Panc1 (cell line): ENCODE measurements around the gene SLC2A5. TPM values are rescaled to one million over a fixed set of nuclear protein-coding genes. Genes with fewer than 3 reads are reported as not detected.

ENCODE experiments used
- ATAC-seq: fragments of 200-7000 bp; cut with Tn5 transposase; 2 replicates; pipeline ENCODE4 v1.9.1; 2020; ENCODE audit warnings: mild to moderate bottlenecking, moderate library complexity
- BruUV-seq: library from RNA; stranded (reverse); fragments of 400-500 nt; replicated peaks from 2 replicates; lab custom pipeline; 2021; lab: Mats Ljungman, UMichigan
- CTCF ChIA-PET: fragments of 300-600 bp; sonication (Branson Sonifier 250); formaldehyde crosslinking; loops from one replicate; lab custom pipeline; 2022; ENCODE audit warnings: antibody characterized with exemption; lab: Charles Lee
- POLR2A ChIA-PET: fragments of 300-600 bp; sonication (Branson Sonifier 250); formaldehyde crosslinking; loops from one replicate; lab custom pipeline; 2022; ENCODE audit warnings: antibody characterized with exemption; lab: Charles Lee
- DNase-seq: peaks from one replicate; pipeline ENCODE4 v3.0.0-alpha.2; 2010; ENCODE audit warnings: low read depth, low spot score
- H3K27ac ChIP-seq: 2 replicates; pipeline ENCODE4 v1.5.1; 2011; ENCODE audit warnings: mild to moderate bottlenecking, low read length, inconsistent platforms
- H3K27me3 ChIP-seq: fragments of 200-500 bp; sonication (Bioruptor generic); 2 replicates; pipeline ENCODE4 v1.6.0; 2014; ENCODE audit warnings: low read length, inconsistent platforms; ENCODE audit not compliant: control insufficient read depth, insufficient read depth
- H3K36me3 ChIP-seq: fragments of 200-500 bp; sonication (Bioruptor generic); 2 replicates; pipeline ENCODE4 v1.5.1; 2014; ENCODE audit warnings: inconsistent platforms, mild to moderate bottlenecking, low read length, moderate library complexity; ENCODE audit not compliant: control insufficient read depth, insufficient read depth
- H3K4me1 ChIP-seq: 2 replicates; pipeline ENCODE4 v1.5.1; 2011; ENCODE audit warnings: inconsistent platforms, mild to moderate bottlenecking, low read length, moderate library complexity; ENCODE audit not compliant: control insufficient read depth, insufficient read depth
- H3K4me3 ChIP-seq, 2 experiments: 2 replicates each; pipeline ENCODE4 v1.5.1; 2011 to 2012; ENCODE audit warnings: low read depth in 2 of 2, low read length in 2 of 2, mild to moderate bottlenecking in 2 of 2, inconsistent platforms in 1 of 2, moderate library complexity in 1 of 2
- H3K9me3 ChIP-seq: fragments of 200-500 bp; sonication (Bioruptor generic); 2 replicates; pipeline ENCODE4 v1.5.1; 2014; ENCODE audit warnings: low read depth, mild to moderate bottlenecking, inconsistent platforms, low read length, moderate library complexity; ENCODE audit not compliant: control insufficient read depth, insufficient read depth
- CTCF ChIP-seq: fragments of 450-650 bp; IDR thresholded peaks from 2 replicates; pipeline ENCODE4 v1.5.1; 2017; ENCODE audit warnings: mild to moderate bottlenecking
- POLR2AphosphoS5 ChIP-seq: IDR thresholded peaks from 2 replicates; pipeline ENCODE4 v1.6.1; 2012; ENCODE audit warnings: mild to moderate bottlenecking, low read depth, low read length, moderate library complexity
- SIN3A ChIP-seq: IDR thresholded peaks from 2 replicates; pipeline ENCODE4 v1.6.1; 2012; ENCODE audit warnings: low read depth, mild to moderate bottlenecking, low read length, moderate library complexity, borderline replicate concordance; ENCODE audit not compliant: insufficient read depth
- TCF7L2 ChIP-seq: IDR thresholded peaks from 2 replicates; pipeline ENCODE4 v1.6.1; 2011; ENCODE audit warnings: mild to moderate bottlenecking, low read depth, low read length, inconsistent platforms
- in situ Hi-C: cut with HindIII; loops from 2 replicates; pipeline ENCODE4 v1.10.0; 2016; ENCODE audit warnings: low sequenced_read_pairs, low pct_unique_long_range_greater_than_20kb
- intact Hi-C: fragments of 100-400 bp; cut with micrococcal nuclease; formaldehyde crosslinking; loops from one replicate; pipeline ENCODE4 v1.10.0; 2022; ENCODE audit not compliant: unreplicated experiment
- total RNA-seq: library from RNA; stranded (reverse); gene quantifications from one replicate; pipeline ENCODE4 v1.2.1, GENCODE V29; 2021; ENCODE audit not compliant: unreplicated experiment
- TF ChIP-seq, protein P1 (sequence below), 2 experiments: IDR thresholded peaks; 2 replicates each; pipeline ENCODE4 v1.6.1; 2011 to 2012; ENCODE audit warnings: low read depth in 2 of 2, control low read depth in 1 of 2, low read length in 1 of 2, mild to moderate bottlenecking in 1 of 2, moderate library complexity in 1 of 2; ENCODE audit not compliant: insufficient read depth in 1 of 2

Gene SLC2A5
- total RNA-seq, 1 experiment from 2014 or later: 0.26 TPM

DNA sequence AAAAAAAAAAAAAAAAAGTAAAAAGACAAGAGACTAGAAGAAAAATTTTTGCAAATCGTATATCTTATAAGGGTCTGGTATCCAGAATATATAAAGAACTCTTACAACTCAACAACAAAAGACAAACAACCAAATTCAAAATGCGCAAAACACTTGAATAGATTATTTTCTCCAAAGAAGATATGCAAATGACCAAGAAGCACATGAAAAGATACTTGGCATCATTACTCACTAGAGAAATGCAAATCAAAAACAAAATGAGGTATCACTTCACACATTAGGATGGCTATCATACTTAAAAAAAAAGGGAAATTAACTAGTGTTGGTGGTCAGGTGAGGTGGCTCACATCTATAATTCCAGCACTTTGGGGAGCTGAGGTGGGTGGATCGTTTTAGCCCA is 12.0 kb upstream of the SLC2A5 start:
- ATAC-seq: no peak
- no peak overlapping the region for H3K27ac ChIP-seq
- BruUV-seq: no TSS peak

GRCh38 chr1:9080705-9081291 is 11.4 kb upstream of the SLC2A5 start:
- intact Hi-C loops (no loop called here), in situ Hi-C loops (no loop called here)
- H3K36me3 ChIP-seq: no peaks in the 10 kb centered on the region
- no peak overlapping the region for H3K4me3 ChIP-seq
- no peaks in the 10 kb centered on the region for H3K9me3 ChIP-seq
- H3K4me1 ChIP-seq: no peaks in the 10 kb centered on the region; the same call in 1 of the 2 replicates
- no peaks in the 10 kb centered on the region for H3K27me3 ChIP-seq
- TF ChIP-seq, protein P1, sequence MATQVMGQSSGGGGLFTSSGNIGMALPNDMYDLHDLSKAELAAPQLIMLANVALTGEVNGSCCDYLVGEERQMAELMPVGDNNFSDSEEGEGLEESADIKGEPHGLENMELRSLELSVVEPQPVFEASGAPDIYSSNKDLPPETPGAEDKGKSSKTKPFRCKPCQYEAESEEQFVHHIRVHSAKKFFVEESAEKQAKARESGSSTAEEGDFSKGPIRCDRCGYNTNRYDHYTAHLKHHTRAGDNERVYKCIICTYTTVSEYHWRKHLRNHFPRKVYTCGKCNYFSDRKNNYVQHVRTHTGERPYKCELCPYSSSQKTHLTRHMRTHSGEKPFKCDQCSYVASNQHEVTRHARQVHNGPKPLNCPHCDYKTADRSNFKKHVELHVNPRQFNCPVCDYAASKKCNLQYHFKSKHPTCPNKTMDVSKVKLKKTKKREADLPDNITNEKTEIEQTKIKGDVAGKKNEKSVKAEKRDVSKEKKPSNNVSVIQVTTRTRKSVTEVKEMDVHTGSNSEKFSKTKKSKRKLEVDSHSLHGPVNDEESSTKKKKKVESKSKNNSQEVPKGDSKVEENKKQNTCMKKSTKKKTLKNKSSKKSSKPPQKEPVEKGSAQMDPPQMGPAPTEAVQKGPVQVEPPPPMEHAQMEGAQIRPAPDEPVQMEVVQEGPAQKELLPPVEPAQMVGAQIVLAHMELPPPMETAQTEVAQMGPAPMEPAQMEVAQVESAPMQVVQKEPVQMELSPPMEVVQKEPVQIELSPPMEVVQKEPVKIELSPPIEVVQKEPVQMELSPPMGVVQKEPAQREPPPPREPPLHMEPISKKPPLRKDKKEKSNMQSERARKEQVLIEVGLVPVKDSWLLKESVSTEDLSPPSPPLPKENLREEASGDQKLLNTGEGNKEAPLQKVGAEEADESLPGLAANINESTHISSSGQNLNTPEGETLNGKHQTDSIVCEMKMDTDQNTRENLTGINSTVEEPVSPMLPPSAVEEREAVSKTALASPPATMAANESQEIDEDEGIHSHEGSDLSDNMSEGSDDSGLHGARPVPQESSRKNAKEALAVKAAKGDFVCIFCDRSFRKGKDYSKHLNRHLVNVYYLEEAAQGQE (IDR thresholded peaks at IDR 0.05; ENCODE audit: insufficient read depth in 1 of 2, low read depth in 2 of 2, low read length in 1 of 2): no peak
- TF ChIP-seq SIN3A: no peak
- TF ChIP-seq POLR2AphosphoS5: no peak
- no peak for TF ChIP-seq CTCF
- TF ChIP-seq TCF7L2: no peak
- BruUV-seq: no TSS peak
- DNase-seq (no peak), ATAC-seq (peak; percentile 72; the same call in 1 of the 2 replicates)
- POLR2A ChIA-PET: interaction anchor here (0.7 to 1.1 kb wide), 3 partner anchors 49 to 605 kb away, joined by 3 to 12 read pairs (median 11); no protein-coding TSS in a partner anchor
- no peak overlapping the region for H3K27ac ChIP-seq
- CTCF ChIA-PET: interaction anchor here (0.6 to 0.7 kb wide), 3 partner anchors 49 to 73 kb away, joined by 4 to 7 read pairs (median 6); no protein-coding TSS in a partner anchor

More for the DNA sequence above, 12.0 kb upstream of the SLC2A5 start:
- Histone ChIP-seq H3K36me3 (no peaks in the 10 kb centered on the region), H3K4me1 (no peaks in the 10 kb centered on the region; the same call in 1 of the 2 replicates), H3K4me3 (no peak overlapping the region), H3K27me3 (no peaks in the 10 kb centered on the region), H3K9me3 (no peaks in the 10 kb centered on the region)
- intact Hi-C loops (no loop called here), in situ Hi-C loops (no loop called here)
- ChIA-PET POLR2A (interaction anchor here (0.7 to 1.1 kb wide), 3 partner anchors 48 to 604 kb away, joined by 3 to 12 read pairs (median 11); no protein-coding TSS in a partner anchor), CTCF (interaction anchor here (0.6 kb wide), 1 partner anchor 50 kb away, joined by 7 read pairs; no protein-coding TSS in a partner anchor)
- TF ChIP-seq SIN3A: no peak
- TF ChIP-seq, protein P1 (IDR thresholded peaks at IDR 0.05; ENCODE audit: insufficient read depth in 1 of 2, low read depth in 2 of 2, low read length in 1 of 2): no peak
- TF ChIP-seq CTCF: no peak
- no peak for TF ChIP-seq POLR2AphosphoS5
- no peak for TF ChIP-seq TCF7L2
- DNase-seq: no peak
